IPS DF 4.7 (cell line): ENCODE data around the gene LSAMP.
"Not testable (repeated sequence)": the region's sequence is repeated elsewhere in the genome, so short reads cannot be mapped to it uniquely, and the experiment has no call there.

Experiments
- DNase-seq: peaks from one replicate; pipeline ENCODE4 v3.0.0-alpha.2; 2013; ENCODE audit warnings: low spot score; ENCODE audit errors: extremely low read depth

The LSAMP gene

DNA sequence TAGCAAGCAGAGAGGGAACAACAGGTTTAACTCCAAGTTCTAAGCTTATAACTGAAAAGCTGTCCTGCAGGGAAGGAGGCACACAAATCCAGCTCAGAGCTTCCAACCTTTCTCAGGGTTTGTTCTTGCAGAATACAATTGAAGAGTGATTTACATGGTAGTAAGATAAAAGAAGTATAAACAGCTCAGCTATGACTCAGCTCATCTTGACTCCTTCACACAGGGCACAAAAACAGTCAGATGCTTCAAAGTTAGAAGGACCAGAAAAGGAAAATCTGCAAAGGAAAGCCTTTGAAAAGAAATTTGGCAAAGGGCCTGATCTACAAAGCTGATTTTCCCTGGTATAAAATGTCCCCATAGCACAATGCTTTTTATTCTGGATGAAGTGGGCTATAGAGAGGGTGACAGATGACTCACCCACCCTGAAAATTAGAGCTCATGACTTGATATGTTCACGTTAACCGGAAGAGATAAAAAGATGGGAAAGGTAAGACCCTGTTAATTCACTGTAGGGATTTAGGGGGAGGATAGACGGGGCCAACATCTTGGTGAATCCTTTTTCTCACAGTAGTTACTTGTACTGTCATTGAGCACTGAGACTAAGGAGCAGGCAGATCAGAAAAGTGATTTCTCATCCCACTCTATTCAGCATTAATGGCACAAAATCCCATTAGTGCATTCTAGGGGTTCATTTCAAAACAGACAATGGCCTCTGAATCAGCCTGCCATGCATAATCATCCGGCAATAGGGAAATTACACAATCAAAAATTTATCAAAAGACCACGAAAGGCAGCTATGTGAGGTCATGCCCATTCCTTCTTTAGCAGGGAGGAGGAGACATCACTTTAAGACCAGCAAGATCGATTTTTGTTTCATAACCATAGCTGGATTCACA, 678.5 kb downstream of the LSAMP start:
- no peak for DNase-seq

DNA sequence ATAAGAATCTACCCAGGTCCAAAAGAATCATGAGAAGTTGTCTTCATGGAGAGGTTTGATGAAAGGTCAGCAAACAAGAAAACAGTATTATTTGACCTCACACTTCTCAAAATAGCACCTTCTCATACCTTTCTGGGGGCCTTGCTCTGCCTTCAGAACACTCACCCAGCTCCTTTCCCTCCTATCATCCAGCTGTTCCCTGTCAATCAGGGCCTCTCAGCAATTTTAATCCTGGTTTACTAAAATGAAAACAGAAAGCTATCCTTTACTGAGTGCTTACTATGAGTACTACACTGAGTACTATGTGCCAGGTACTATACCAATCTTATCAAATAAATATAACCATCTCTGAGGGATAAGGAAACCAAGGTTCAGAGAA, 683.4 kb downstream of the LSAMP start:
- DNase-seq = no peak

DNA sequence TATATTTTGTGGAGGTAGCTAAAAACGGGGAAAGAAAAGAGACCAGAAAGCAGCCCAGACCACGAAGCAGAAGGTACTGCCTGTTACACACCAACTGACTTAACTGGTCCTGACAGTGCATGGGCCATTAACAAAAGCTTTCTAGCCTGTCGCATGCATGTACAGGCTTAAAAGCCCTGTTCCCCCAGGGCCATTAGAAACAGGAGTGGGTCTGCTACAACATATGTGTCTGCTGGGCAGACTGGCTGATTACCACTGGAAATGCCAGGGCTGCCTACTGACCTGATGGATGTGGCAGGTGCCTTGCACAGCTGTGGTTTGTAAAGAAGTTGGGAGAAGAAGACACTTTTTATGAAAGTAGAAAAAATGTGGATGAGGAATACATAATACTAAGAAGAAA, 684.6 kb downstream of the LSAMP start:
- DNase-seq = no peak

DNA sequence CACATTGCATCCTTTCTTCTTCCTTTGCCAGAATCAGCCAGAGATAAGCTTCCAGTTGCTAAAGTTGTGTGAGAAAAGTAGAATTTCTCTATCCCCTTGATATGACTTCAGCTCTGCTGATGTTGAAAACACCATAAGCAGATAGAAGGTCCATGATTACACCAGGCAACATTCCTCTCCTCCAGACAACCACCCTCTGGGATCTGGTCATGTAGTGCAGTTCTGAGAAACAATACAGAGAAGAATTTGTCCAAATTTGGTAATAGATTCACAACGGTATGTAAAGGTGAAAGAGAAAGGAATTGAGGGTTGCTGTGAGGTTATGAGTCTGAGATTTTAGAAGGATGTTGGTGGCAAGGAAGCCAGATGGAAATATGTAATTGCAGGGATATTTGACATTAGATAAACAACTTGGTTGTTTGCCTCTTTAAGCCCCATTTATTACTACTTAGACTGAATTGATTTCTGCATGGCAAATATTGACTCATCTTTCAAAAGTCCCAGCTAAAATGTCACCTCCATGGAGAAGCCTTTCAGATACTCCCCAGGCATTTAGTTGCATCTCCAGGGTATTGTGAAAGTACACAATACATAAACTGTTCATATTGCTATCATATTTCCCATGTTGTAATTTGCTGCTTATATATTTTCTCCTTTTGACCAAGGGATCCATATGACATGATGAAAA, 687.1 kb downstream of the LSAMP start:
- DNase-seq = no peak

DNA sequence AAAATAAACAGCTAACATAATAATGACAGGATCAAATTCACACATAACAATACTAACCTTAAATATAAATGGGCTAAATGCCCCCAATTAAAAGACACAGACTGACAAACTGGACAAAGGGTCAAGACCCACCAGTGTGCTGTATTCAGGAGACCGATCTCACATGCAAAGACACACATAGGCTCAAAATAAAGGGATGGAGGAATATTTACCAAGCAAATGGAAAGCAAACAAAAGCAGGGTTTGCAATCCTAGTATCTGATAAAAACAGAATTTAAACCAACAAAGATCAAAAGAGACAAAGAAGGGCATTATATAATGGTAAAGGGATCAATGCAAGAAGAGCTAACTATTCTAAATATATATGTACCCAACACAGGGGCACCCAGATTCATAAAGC, 692.3 kb downstream of the LSAMP start:
- not testable (repeated sequence) for DNase-seq
